ENCODE results near the gene RFPL2. TPM values are rescaled to one million over a fixed set of nuclear protein-coding genes. Genes with fewer than 3 reads are reported as not detected.
A peak's percentile ranks its signal among the peaks of the same experiment; 100 is the strongest.

Gene RFPL2
- total RNA-seq, 6 donors from 2014 or later: 0.49 TPM; not detected in 5

DNA sequence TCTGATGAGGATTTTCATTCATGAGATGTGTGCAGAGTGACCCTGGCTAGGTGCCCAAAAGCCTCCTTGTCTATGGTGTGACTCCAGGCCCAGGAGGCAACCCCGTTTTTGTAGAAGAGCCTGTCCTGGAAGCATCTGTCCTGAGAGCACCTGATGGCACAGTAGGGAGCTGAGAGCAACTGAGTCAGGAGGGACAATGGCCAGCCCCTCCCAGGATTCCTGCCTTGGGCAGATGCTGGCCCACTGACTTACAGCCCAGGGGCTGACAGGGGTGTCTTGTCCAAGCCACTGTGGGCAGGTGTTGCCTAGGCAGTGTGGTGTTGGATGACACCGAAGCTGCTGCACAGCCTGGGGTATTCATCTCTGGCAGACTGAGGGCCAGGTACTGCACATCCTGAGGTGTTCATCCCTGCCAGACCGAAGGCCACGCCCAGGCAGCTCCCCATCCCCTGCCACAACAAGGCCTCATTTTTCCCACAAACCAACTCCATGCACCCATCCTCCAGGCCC is 3.2 kb upstream of the RFPL2 start:
- H3K4me3 ChIP-seq: no peak overlapping the region
- TF ChIP-seq EP300 (IDR thresholded peaks at IDR 0.05) (no peak), CTCF (IDR thresholded peaks at IDR 0.05) (no peak), POLR2A (IDR thresholded peaks at IDR 0.05) (no peak), POLR2AphosphoS5 (IDR thresholded peaks at IDR 0.05) (no peak)
- DNase-seq (no peak), ATAC-seq (ENCODE audit: low FRiP score in 2 of 2) (no peak)
- H3K4me1 ChIP-seq: peaks cover 5 to 35% (median 8%) of the 10 kb centered on the region in 4 donors
- WGBS, 2 donors: 60 to 96% methylated on average over 1 to 3 of the region's 4 CpGs
- peaks cover 0 to 16% (median 5%) of the 10 kb centered on the region in 4 donors for H3K27me3 ChIP-seq
- H3K27ac ChIP-seq: no peak overlapping the region
- H3K36me3 ChIP-seq: no peaks in the 10 kb centered on the region
- no peaks in the 10 kb centered on the region for H3K9me3 ChIP-seq

DNA sequence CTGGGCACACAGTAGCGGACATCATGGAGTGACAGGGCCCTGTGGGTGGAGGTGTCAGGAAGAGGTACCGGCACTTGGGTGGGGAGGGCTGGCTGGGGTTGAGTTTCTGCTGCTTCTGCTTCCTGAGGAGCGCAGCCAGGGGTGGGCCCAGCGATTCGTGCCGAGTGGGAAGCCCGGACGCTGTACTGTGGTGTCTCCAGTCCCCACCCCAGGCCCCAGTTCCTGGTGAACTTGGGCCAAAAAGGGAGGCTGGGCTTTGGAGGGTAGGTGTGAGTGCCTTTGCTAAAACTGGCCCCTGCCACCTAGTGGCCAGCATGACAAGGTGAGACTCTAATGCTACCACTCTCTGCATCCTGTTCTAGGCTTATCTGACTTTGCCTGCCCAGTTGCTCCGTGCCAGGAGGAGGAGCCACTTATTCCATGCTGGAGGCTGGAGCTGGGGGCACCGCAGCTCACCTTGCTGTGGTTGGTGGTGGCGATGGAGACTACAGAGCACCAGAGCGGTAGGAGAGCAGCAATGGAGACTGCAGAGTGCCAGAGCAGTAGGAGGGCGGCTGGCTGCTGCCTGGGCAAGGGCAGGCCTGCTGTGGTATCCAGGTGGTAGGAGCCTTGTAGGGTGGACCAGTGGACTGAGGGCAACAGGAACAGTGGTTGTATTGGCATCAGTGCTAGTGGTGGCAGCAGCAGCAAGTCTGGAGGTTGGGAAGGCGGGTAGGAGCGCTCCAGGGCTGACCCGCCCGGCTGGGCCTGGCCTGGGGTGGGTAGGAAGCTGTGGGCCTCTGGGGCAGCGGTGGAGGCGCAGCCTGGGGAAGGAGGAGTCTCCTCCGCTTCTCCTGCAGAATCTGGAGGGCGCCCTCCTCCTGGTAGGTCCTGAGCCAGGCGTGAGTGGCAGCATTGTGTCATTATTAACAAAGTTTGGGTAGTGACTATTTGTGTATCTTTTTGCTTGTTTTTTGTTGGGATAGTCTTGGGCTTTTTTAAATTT is 2.2 kb upstream of the RFPL2 start:
- WGBS, 2 donors: 69 to 75% methylated on average over 13 to 22 of the region's 22 CpGs
- ATAC-seq (ENCODE audit: low FRiP score in 2 of 2) (no peak), DNase-seq (peak; percentile 51 to 71)
- no peaks in the 10 kb centered on the region for H3K9me3 ChIP-seq
- no peak overlapping the region for H3K4me3 ChIP-seq
- TF ChIP-seq POLR2A (IDR thresholded peaks at IDR 0.05) (no peak), POLR2AphosphoS5 (IDR thresholded peaks at IDR 0.05) (no peak), CTCF (IDR thresholded peaks at IDR 0.05) (peak; percentile 32 to 62 (median 47))
- H3K27me3 ChIP-seq: peaks cover 0 to 19% (median 6%) of the 10 kb centered on the region in 4 donors
- H3K36me3 ChIP-seq: no peaks in the 10 kb centered on the region
- H3K27ac ChIP-seq: no peak overlapping the region
- H3K4me1 ChIP-seq: peaks cover 13 to 44% (median 17%) of the 10 kb centered on the region in 4 donors

GRCh38 chr22:32205974-32206773 is 1.3 kb upstream of the RFPL2 start:
- H3K27me3 ChIP-seq: peaks cover 0 to 19% (median 6%) of the 10 kb centered on the region in 4 donors
- peaks cover 13 to 44% (median 17%) of the 10 kb centered on the region in 4 donors for H3K4me1 ChIP-seq
- H3K4me3 ChIP-seq: no peak overlapping the region
- WGBS, 2 donors: 84 to 95% methylated on average over 15 to 30 of the region's 30 CpGs
- no peaks in the 10 kb centered on the region for H3K9me3 ChIP-seq
- H3K36me3 ChIP-seq: no peaks in the 10 kb centered on the region
- ATAC-seq (ENCODE audit: low FRiP score in 2 of 2) (no peak), DNase-seq (peak in 1 of 2 donors; percentile 77)
- no peak for TF ChIP-seq EP300 (IDR thresholded peaks at IDR 0.05)
- no peak for TF ChIP-seq POLR2AphosphoS5 (IDR thresholded peaks at IDR 0.05)
- no peak for TF ChIP-seq POLR2A (IDR thresholded peaks at IDR 0.05)
- TF ChIP-seq CTCF (IDR thresholded peaks at IDR 0.05): no peak
- no peak overlapping the region for H3K27ac ChIP-seq

DNA sequence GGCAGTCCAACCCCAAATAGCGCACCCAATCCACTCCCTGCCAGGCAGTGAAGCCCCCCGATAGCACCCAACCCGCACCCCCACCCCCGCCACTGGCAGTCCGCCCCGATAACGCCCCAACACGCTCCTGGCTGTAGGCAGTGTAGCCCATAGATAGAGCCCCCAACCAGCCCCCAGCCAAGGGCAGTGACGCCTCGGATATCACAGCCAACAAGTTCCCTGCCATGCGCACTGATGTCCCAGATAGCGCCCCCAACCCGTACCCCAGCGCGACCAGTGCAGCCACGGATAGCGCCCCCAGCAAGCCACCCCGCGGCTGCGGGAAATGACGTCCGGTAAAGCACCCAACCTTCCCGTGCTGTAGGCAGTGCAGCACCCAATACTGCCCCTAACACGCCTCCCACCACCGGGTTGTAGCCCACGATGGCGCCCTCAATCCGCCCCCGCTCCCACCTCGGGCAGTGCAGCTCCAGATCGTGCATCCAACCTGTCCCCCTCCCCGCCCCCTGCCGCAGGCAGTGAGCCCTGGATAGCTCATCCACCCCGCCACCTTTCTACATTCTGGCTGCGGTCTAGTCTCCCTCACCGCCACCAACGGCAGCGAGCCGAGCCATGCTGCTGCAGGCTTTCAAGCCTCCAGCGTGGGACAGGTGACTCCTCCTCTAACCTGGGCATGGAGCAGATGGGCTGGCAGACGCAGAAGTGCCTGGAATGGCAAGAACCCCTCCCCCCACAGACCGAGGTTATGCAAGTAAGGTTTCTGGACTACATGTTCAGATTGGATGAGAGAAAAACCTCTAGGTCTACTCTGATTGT is 625 bp downstream of the RFPL2 start:
- no peak for TF ChIP-seq POLR2AphosphoS5 (IDR thresholded peaks at IDR 0.05)
- TF ChIP-seq EP300 (IDR thresholded peaks at IDR 0.05): no peak
- no peak for TF ChIP-seq CTCF (IDR thresholded peaks at IDR 0.05)
- no peak for TF ChIP-seq POLR2A (IDR thresholded peaks at IDR 0.05)
- peak overlapping the region in 2 of 4 donors; percentile 25 to 26 for H3K4me3 ChIP-seq
- 55 to 67% methylated on average over 9 to 36 of the region's 42 CpGs for WGBS, 2 donors
- no peak for ATAC-seq (ENCODE audit: low FRiP score in 2 of 2)
- no peaks in the 10 kb centered on the region for H3K36me3 ChIP-seq
- DNase-seq: peak in 1 of 2 donors; percentile 75
- H3K27me3 ChIP-seq: peaks cover 0 to 19% (median 6%) of the 10 kb centered on the region in 4 donors
- H3K9me3 ChIP-seq: no peaks in the 10 kb centered on the region
- no peak overlapping the region for H3K27ac ChIP-seq
- peaks cover 13 to 44% (median 17%) of the 10 kb centered on the region in 4 donors for H3K4me1 ChIP-seq
